Adrenal gland (tissue), 12 donors: ENCODE measurements around the gene MAP3K7. TPM values are rescaled to one million over a fixed set of nuclear protein-coding genes. Genes with fewer than 3 reads are reported as not detected.

ENCODE experiments used
- DNase-seq, 7 donors: peaks; one replicate each; pipeline ENCODE4 v3.0.0-alpha.2; 2019 to 2020
- H3K27ac ChIP-seq, 5 donors: fragments of 200-600 bp; sonication (generic) in 4 of 5; 1 replicate in 3 of 5; 2 replicates in 2 of 5; pipeline versions ENCODE4 v1.5.1 to v1.8.0; 2016 to 2020; ENCODE audit warnings: mild to moderate bottlenecking in 1 of 5
- H3K27me3 ChIP-seq: fragments of 200-600 bp; 2 replicates; pipeline ENCODE4 v1.8.0; 2021
- H3K36me3 ChIP-seq, 2 donors: fragments of 200-600 bp; replicated peaks in 1 of 2; 1 replicate in 1 of 2; 2 replicates in 1 of 2; pipeline versions ENCODE4 v1.5.1 to v1.8.0; 2018 to 2022
- H3K4me1 ChIP-seq, 2 donors: fragments of 200-600 bp; replicated peaks in 1 of 2; 1 replicate in 1 of 2; 2 replicates in 1 of 2; pipeline versions ENCODE4 v1.5.1 to v1.8.0; 2018 to 2021
- H3K4me3 ChIP-seq, 4 donors: fragments of 200-600 bp; sonication (generic) in 3 of 4; one replicate each; pipeline ENCODE4 v1.5.1; 2016 to 2018
- H3K9me3 ChIP-seq, 3 donors: fragments of 200-600 bp; sonication (generic) in 1 of 3; replicated peaks in 1 of 3; 1 replicate in 2 of 3; 2 replicates in 1 of 3; pipeline versions ENCODE4 v1.5.1 to v1.8.0; 2016 to 2021
- CTCF ChIP-seq, 6 experiments: fragments of 450-650 bp in 4 of 6; fragments of 200-600 bp in 2 of 6; sonication (generic) in 1 of 6; IDR thresholded peaks; 1 replicate in 5 of 6; 2 replicates in 1 of 6; pipeline versions ENCODE4 v1.5.1 to v1.8.0; 2016 to 2021; ENCODE audit warnings: antibody characterized with exemption in 6 of 6, mild to moderate bottlenecking in 2 of 6, moderate library complexity in 1 of 6
- POLR2A ChIP-seq, 2 donors: fragments of 450-650 bp; IDR thresholded peaks; one replicate each; pipeline ENCODE4 v1.6.1; 2017; ENCODE audit warnings: antibody characterized with exemption in 2 of 2, mild to moderate bottlenecking in 2 of 2, moderate library complexity in 1 of 2
- WGBS, 4 donors: extraction: QIAGEN DNeasy Blood & Tissue Kit in 2 of 4; methylation state at CpG; one replicate each; pipeline versions ENCODE4 v1.1.5 to v1.1.7; 2013 to 2017; 5-methylcytosine and 5-hydroxymethylcytosine counted together
- intact Hi-C, 2 donors: fragments of 100-400 bp; cut with DNase I; formaldehyde crosslinking; loops; one replicate each; pipeline versions ENCODE4 v1.14.1 to v1.15.0; 2022 to 2023
- polyA plus RNA-seq, 3 donors: library from polyadenylated mRNA; stranded (reverse); fragments of 200-250 nt in 2 of 3; fragments of 350-450 nt in 1 of 3; fragmentation: Illumina TruSeq in 1 of 3; extraction: RNeasy Lipid Tissue Mini Kit (QIAGEN cat#74804) in 1 of 3; gene quantifications; one replicate each; pipeline ENCODE4 v1.2.3, GENCODE V29; 2013 to 2014
- total RNA-seq, 9 donors: library from RNA; depleted of rRNA in 4 of 9; stranded (reverse); fragments of >200 nt in 4 of 9; fragments of 120-200 nt in 1 of 9; fragmentation: NEBNext Ultra II Directional in 1 of 9; extraction: Animal tissue kit (Norgen Biotek cat#: 25700) in 1 of 9; gene quantifications; one replicate each; pipeline versions ENCODE4 v1.1.0 to v1.2.4, GENCODE V29; 2013 to 2023
- donor health status: healthy with polysubstance abuse.
- donor health status: Bipolar disorder and iron deficiency.
- donor health status: DM: yes; HTN: yes; CAD: no.
- donor health status: DM: no; HTN: no; CAD: no.
- donor health status: DM: no; HTN: no; CAD: no.
- donor health status: DM: yes; HTN: yes; CAD: no.

The MAP3K7 gene
- total and polyA plus RNA-seq, 12 donors, result 14.4 to 35.1 (median 21.1) TPM

- TF ChIP-seq POLR2A (IDR thresholded peaks at IDR 0.05) (no peak), CTCF (IDR thresholded peaks at IDR 0.05) (no peak)
- H3K9me3 ChIP-seq, result no peaks in the 10 kb centered on the region
- intact Hi-C loops, result no loop called here
- no peaks in the 10 kb centered on the region for H3K36me3 ChIP-seq
- H3K4me3 ChIP-seq, result peak overlapping the region in 1 of 4 donors; percentile 71
- peaks cover 6 to 14% of the 10 kb centered on the region in 2 donors for H3K4me1 ChIP-seq
- DNase-seq, result no peak
- WGBS, 4 donors, result 8 to 15% (median 12%) methylated on average over 22 of the region's 22 CpGs
- H3K27me3 ChIP-seq, result peaks cover 50% of the 10 kb centered on the region
- H3K27ac ChIP-seq, result peak overlapping the region in 2 of 5 donors; percentile 41 to 53
These were observed 23.5 kb upstream of the MAP3K7 start for GRCh38 chr6:90610301-90610750.

- intact Hi-C loops, result no loop called here
- WGBS, 4 donors, result 38 to 71% (median 44%) methylated on average over 1 of the region's 1 CpG
- H3K4me1 ChIP-seq, result peaks cover 0 to 6% of the 10 kb centered on the region in 2 donors
- no peak overlapping the region for H3K27ac ChIP-seq
- no peaks in the 10 kb centered on the region for H3K36me3 ChIP-seq
- no peaks in the 10 kb centered on the region for H3K9me3 ChIP-seq
- no peak for DNase-seq
- H3K4me3 ChIP-seq, result no peak overlapping the region
- H3K27me3 ChIP-seq, result peaks cover 8% of the 10 kb centered on the region
- TF ChIP-seq CTCF (IDR thresholded peaks at IDR 0.05) (no peak), POLR2A (IDR thresholded peaks at IDR 0.05) (no peak)
These were observed 19.0 kb upstream of the MAP3K7 start for GRCh38 chr6:90605749-90606340.

- TF ChIP-seq CTCF (IDR thresholded peaks at IDR 0.05) (no peak), POLR2A (IDR thresholded peaks at IDR 0.05) (no peak)
- Histone ChIP-seq H3K36me3 (no peaks in the 10 kb centered on the region), H3K9me3 (no peaks in the 10 kb centered on the region), H3K27me3 (no peaks in the 10 kb centered on the region), H3K4me1 (no peaks in the 10 kb centered on the region), H3K4me3 (no peak overlapping the region), H3K27ac (no peak overlapping the region)
- intact Hi-C loops, result no loop called here
- WGBS, 4 donors, result 50 to 74% (median 61%) methylated on average over 1 of the region's 1 CpG
- no peak for DNase-seq
These were observed 17.7 kb upstream of the MAP3K7 start for GRCh38 chr6:90604546-90604945.

- TF ChIP-seq POLR2A (IDR thresholded peaks at IDR 0.05), result no peak
- no peak overlapping the region for H3K4me3 ChIP-seq
- intact Hi-C loops, result no loop called here
These were observed 12.3 kb upstream of the MAP3K7 start for GRCh38 chr6:90599151-90599550.

More at GRCh38 chr6:90599151-90599550, 12.3 kb upstream of the MAP3K7 start:
- H3K27me3 ChIP-seq, result peaks cover 4% of the 10 kb centered on the region
- no peaks in the 10 kb centered on the region for H3K9me3 ChIP-seq
- no peak overlapping the region for H3K27ac ChIP-seq
- no peak for DNase-seq
- 66 to 77% (median 71%) methylated on average over 4 of the region's 4 CpGs for WGBS, 4 donors
- H3K4me1 ChIP-seq, result no peaks in the 10 kb centered on the region
- no peaks in the 10 kb centered on the region for H3K36me3 ChIP-seq
